HG02884 (cell line): ENCODE results near the gene TOM1L2.
"Not testable (repeated sequence)": the region's sequence is repeated elsewhere in the genome, so short reads cannot be mapped to it uniquely, and the experiment has no call there.

Experiments used
- ATAC-seq: cut with Tn5 transposase; IDR thresholded peaks from one replicate; pipeline ENCODE4 v1.9.1; 2021; ENCODE audit warnings: mild to moderate bottlenecking, moderate library complexity; ENCODE audit not compliant: unreplicated experiment

The TOM1L2 gene

DNA sequence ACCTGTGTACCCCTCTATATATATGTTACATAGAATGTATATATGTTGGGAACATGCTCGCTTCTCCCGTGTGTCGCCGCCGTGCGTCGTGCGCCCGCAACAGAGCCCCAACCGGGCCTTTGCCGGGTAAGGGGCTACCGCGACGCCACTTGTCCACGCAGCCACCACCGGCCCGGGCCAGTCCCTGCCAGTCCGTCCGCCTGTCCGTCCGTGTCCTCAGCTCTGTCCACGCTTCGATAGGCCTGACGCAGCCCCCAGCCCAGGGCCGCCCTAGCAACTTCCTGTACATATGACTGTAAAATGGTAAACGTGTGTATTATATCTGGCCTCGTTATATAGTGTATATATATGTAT is 161.3 kb downstream of the TOM1L2 start:
- ATAC-seq, result no peak

DNA sequence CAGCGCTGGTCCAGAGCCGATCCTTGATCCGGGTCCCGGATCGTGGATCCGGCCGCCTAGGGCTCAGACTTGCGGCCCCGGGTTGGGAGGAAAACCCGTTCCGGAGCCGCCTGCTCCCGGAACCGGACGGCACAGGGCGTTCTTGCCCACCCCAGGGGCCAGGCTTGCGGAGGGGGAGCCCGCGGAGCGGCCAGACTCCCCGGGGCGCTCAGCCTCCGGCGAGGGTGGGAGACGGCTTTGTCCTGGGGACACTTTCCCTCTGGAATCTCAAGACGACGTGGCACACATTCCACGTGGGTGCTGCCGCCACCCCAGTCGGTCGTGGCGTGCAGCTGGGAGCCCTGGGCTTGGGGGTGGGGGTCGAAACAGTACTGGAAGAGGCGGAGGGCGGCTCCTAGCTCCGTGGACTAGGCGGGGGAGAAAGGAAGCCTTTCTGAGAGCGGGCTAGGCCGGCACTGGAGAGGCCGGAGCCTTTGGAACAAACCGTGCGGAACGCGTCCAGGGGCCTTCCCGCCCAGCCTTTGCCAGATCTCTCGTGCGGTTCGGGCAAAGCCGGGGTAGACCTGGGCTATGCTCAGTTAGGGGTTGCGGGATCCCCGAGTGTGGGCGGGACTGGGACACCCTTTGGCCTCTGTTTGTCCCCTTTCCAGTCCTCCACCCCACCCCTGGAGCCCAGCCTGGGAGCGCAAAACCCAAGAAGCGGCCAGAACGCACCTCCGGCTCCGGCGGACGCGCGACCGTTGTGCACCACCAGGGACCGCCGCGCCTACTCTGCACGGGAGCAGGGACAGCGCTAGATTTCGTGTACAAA is 161.9 kb downstream of the TOM1L2 start:
- no peak for ATAC-seq

DNA sequence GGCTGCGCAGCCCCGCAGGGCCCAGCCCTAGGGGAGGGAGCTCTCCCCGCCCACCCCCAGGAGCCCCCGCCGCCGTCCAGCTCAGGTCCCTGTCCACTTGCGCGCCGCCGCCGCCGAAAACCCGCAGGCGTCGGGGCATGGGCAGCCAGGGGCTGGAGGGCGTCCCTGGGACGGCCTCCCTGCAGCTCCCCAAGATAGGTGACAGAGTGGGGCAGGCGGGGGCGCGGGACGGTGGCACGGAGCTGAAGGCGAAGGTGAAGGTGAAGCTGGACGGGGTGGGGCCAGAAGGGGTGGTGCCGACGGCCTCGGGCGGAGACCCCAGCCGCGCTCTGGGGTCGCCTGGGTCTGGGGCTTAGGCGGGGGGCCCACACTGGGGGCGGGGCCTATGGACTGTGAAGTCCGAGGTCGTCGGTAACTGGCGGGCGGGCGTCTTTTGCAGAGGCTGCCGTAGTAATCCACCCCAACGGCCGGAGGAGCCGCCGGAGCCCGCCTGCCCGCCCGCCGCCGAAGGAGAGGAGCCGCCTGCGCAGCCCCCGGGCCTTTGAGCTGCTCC is 162.6 kb downstream of the TOM1L2 start:
- no peak for ATAC-seq

DNA sequence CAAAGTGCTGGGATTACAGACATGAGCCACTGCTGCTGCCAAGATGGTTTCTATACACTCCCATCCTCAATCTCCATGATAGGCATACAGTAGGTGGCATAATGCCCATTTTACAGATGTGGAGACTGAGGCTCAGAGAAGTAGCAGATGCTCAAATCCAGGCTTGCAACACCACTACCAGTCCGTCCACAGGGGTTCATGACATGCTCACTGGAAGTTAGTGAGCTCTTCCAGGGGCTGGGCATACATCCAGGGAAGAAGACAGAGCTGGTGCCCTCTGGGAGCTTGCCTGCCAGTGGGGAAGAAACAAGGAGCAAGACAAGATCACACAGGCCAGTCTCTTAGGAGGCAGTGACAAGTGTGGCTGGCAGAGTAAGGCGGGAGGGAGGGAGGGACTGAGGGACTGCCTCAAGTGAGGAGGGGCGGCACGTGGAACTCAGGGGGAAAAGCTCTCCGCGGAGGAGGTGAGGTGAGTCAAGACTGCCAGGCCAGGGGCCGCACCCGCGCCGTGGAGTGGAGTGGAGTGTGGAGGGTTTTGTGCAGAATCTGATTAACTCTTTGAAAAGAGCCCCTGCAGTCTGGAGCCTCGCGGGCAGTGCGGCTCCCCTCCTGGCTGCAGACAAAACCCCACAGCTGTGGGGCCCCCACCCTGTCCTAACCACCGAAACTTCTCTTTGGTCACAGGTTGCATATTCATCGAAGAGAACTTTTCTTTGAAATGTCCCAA is 163.3 kb downstream of the TOM1L2 start:
- ATAC-seq, result peak; percentile 58

DNA sequence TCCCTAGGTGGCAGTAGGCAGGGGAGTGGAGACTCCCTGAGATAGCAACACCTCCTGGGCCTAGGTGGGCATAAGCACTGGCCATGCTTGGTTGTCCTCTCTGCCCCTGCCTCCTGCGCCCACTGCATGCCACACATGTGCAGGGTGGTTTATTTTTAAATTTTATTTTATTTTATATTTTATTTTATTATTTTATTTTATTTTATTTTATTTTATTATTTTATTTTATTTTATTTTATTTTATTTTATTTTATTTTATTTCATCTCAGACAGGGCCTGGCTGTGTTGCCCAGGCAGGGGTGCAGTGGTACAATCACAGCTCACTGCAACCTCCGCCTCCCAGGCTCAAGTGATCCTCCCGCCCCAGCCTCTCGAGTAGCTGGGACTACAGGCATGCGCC is 164.0 kb downstream of the TOM1L2 start:
- not testable (repeated sequence) for ATAC-seq

DNA sequence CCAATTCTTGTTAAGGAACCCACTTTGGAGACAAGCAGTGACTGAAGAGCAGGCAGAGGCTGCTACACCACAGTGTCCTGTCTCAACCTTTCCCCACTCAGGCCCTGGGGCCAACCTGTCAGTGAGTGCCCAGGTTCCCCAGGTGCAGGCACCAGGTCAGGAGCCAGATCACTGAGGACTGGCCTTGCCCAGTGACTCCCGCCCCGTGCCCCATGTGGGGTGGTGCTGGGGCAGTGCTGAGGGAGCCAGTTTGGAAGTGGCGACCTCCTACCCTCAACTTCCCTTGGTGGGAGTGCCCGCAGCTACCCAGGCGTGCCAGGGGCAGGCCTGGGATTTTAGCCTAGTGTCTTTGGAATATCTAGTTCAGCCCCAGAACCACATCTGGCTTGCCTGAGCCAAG is 164.8 kb downstream of the TOM1L2 start:
- no peak for ATAC-seq

DNA sequence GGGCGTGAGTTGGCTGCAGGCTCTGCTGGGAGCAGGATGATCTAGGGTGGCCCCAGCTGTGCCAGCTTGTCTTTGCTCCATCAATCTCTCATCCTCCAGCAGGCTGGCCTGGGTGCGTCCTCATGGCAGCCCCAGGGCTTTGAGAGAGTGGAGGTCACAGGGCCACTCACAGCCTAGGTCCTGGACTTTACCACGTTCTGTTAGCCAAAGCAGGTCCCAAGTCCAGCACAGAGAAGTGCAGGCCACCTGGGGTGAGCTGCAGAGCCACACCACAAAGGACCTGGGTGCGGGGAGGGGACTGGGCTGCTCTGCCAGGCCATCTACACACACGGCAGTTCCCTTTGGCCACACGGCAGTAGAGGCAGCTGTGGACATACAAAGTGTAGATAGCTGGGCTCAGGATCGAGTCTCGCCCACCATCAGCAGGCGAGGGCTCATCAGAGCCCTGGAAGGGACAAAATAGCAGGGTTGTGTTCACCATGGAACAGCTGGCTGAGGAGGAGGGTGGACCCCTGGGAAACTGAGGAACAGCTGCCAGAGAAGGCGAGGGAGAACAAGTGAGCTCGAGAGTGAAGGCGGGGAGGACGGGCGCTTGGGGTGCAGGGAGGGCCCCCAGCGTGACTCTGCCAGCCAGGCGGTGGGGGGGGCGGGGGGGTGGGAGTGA is 165.5 kb downstream of the TOM1L2 start:
- no peak for ATAC-seq

DNA sequence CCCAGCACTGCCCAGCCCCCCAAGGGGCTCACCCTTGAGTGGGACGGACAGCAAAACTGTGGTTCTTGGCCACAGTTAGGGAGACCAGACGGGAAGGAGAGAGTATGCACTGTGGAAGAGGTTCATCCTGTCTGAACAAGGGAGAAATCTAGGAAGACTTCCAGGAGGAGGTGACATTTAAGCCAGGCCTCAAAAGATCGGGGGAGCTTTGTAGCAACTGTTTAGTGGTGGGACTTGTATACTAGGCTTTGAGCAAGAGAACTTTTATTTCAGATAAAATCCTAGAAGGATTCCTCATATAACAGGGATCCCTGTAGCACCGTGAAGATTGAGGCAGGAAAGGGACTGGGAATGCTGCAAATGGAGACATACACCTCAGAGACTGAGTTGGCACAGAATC is 166.2 kb downstream of the TOM1L2 start:
- no peak for ATAC-seq

DNA sequence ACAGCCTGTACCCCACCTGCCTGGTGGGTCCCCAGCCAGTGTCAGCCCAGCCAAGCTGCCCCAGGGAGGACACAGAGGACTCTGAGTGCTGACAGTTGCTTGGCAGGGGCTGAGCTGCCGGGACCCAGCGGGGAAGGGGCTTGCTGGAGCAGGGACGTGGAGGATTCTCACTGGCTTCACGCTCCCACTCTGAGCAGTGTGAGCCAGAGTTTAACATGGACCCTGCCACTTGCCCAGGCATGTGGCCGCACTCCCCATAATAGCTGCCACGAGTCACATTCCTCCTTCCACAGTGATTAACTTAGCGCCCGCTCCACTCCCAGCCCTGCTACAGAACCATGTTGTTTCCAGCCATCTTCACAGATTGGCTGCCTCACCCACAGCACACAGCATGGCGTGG is 166.6 kb downstream of the TOM1L2 start:
- no peak for ATAC-seq

DNA sequence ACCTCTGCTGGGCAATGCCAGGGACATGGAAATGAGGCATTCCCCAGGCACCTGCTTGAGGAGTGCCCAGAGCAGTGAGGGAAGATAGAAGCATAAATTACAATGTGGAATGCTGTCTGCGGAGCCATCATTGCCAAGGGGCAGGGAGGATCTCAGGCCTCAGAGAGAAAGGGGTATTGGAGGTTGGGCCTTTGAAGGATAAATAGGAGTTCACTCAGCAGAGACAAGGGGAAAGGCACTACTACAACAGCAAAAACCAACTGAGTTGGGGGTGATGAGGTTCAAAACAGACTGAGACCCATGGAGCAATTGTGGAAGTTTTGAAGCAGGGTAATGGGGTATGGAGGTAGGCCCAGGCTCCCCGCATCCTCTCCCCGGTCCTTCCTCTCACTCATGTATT is 168.2 kb downstream of the TOM1L2 start:
- no peak for ATAC-seq

DNA sequence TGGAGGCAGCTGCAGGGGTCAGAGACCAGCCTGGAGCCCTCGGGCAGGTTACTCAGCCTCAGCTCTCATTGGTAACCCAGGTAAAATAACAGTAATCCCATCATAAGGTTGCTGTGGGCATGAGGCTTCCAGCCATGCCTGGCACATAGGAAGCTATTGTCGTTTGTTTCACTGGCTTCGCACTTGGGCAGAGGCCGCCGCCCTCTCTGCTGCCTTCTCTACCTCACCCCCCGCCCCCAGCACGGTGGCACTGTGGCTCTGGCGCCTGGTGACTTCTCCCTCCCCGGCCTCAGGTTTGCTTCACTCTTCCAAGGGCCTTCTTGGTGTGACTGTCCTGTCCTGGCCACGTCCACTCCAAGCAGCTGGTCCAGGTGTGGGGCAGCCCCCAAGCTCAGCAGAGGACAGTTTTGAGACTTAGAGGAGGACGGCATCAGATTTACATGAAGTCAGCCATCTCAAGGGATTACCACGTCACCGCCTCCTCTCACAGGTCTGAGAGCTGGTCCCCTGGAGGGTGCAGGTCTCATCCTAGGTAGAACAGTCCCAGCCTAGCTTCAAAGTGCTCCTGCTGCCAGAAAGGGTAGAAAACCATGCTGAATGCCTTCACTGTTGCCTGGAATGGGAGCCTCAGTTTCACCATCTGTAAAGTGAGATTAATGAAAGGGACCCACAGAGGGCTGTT is 170.3 kb downstream of the TOM1L2 start:
- ATAC-seq, result no peak

DNA sequence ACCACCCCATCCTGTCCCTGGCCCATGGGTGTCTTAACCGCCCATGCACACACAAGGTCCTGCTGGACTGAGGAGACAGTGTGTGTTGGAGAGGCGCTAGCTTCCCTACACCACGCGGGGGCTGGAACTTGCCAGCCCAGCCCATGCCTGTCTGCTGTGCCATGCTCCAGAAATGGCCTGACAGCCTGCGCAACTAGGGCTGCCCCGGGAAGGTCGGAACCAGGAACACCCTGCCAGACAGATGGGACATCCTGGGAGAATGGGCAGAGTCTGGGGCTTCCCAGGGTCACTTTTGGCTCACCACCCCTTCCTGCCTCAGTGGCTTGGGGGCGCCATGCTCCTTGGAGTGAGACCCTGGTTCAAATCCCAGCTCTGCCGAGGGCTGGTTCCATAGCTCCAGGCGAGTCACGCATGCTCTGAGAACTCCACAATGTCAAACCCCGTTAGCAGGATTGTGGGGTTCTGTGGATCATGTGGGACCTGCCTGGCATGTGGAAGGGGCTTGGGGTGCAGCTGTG is 171.6 kb downstream of the TOM1L2 start:
- ATAC-seq, result no peak

DNA sequence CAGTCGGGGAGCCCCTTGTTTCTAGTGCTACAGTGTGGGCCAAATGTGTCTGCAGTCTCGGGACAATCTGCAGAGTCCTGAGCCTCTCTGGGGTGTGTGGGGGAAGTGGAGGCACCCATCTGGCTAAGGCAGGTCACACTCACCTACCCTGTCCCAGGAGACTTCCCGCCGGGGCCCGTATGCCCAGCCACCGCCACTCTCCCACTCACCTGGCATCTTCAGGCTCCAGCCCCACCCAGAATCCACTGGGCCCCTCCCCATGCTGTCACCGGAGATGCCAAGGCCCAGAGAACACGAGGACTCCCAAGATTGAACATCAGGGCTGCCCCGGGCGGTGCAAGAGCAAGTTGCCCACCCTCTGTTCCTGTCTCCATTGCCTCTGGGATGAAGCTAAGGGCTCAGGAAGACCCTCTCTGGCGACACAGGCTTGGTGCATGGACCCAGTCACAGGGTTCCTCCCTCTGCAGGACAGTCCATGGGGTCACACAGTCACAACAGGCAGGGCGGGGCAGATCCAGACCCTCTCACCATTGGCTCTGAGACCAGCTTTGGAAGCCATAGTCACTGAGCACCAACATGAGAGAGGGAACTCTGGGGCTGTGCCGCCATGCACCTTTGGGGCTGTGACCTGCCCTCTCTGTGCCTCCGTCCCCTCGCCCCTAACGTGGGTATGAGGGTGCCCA is 173.5 kb downstream of the TOM1L2 start:
- no peak for ATAC-seq

DNA sequence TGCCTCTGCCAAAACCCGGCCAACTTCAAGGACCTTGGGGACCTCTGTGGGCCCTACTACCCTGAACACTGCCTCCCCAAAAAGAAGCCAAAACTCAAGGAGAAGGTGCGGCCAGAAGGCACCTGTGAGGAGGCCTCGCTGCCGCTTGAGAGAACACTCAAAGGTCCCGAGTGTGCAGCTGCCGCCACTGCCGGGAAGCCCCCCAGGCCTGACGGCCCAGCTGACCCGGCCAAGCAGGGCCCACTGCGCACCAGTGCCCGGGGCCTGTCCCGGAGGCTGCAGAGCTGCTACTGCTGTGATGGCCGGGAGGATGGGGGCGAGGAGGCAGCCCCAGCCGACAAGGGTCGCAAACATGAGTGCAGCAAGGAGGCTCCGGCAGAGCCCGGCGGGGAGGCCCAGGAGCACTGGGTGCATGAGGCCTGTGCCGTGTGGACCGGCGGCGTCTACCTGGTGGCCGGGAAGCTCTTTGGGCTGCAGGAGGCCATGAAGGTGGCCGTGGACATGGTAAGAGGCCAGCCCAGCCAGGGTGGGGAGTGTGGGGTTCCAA is 174.1 kb downstream of the TOM1L2 start:
- ATAC-seq, result no peak

DNA sequence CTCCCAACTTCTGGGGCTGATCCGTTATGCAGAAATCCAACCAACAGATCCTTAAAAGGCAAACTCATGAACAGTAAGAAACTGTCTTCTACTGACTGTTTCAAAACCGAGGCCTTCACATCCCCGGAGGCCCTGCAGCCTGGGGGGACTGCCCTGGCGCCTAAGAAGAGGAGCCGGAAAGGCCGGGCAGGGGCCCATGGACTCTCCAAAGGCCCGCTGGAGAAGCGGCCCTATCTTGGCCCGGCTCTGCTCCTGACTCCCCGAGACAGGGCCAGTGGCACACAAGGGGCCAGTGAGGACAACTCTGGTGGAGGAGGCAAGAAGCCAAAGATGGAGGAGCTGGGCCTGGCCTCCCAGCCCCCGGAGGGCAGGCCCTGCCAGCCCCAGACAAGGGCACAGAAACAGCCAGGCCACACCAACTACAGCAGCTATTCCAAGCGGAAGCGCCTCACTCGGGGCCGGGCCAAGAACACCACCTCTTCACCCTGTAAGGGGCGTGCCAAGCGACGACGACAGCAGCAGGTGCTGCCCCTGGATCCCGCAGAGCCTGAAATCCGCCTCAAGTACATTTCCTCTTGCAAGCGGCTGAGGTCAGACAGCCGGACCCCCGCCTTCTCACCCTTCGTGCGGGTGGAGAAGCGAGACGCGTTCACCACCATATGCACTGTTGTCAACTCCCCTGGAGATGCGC is 174.9 kb downstream of the TOM1L2 start:
- ATAC-seq, result no peak

DNA sequence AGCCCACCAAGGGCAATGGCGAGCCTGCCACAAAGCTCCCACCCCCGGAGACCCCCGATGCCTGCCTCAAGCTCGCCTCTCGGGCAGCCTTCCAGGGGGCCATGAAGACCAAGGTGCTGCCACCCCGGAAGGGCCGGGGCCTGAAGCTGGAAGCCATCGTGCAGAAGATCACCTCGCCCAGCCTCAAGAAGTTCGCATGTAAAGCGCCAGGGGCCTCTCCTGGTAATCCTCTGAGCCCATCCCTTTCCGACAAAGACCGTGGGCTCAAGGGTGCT is 175.5 kb downstream of the TOM1L2 start:
- ATAC-seq, result no peak

DNA sequence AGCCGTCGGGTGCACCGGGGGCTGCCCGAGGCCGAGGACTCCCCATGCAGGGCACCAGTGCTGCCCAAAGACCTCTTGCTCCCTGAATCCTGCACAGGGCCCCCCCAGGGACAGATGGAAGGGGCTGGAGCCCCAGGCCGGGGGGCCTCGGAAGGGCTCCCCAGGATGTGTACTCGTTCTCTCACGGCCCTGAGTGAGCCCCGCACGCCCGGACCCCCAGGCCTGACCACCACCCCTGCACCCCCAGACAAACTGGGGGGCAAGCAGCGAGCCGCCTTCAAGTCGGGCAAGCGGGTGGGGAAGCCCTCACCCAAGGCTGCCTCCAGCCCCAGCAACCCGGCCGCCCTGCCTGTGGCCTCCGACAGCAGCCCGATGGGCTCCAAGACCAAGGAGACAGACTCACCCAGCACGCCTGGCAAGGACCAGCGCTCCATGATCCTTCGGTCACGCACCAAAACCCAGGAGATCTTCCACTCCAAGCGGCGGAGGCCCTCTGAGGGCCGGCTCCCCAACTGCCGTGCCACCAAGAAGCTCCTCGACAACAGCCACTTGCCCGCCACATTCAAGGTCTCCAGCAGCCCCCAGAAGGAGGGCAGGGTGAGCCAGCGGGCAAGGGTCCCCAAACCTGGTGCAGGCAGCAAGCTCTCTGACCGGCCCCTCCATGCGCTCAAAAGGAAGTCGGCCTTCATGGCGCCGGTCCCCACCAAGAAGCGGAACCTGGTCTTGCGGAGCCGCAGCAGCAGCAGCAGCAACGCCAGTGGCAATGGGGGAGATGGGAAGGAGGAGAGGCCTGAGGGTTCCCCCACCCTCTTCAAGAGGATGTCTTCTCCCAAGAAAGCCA is 176.0 kb downstream of the TOM1L2 start:
- no peak for ATAC-seq

DNA sequence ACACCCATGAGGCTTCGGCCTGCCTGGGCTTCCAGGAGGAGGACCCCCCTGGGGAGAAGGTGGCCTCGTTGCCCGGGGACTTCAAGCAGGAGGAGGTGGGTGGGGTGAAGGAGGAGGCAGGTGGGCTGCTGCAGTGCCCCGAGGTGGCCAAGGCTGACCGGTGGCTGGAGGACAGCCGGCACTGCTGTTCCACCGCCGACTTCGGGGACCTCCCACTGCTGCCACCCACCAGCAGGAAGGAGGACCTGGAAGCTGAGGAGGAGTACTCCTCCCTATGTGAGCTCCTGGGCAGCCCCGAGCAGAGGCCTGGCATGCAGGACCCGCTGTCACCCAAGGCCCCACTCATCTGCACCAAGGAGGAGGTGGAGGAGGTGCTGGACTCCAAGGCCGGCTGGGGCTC is 176.9 kb downstream of the TOM1L2 start:
- no peak for ATAC-seq

DNA sequence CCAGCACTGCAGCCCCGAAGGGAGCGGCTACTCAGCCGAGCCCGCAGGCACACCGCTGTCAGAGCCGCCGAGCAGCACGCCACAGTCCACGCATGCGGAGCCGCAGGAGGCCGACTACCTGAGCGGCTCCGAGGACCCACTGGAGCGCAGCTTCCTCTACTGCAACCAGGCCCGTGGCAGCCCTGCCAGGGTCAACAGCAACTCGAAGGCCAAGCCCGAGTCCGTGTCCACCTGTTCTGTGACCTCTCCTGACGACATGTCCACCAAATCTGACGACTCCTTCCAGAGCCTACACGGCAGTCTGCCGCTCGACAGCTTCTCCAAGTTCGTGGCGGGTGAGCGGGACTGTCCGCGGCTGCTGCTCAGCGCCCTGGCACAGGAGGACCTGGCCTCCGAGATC is 177.8 kb downstream of the TOM1L2 start:
- no peak for ATAC-seq
